NCI-H82 treated with DMSO at 0.1 percent for 48 hours (cell line): ENCODE data around the gene SIL1.
A peak's percentile ranks its signal among the peaks of the same experiment; 100 is the strongest.
"Not testable (repeated sequence)": the region's sequence is repeated elsewhere in the genome, so short reads cannot be mapped to it uniquely, and the experiment has no call there.

Source experiments
- DNase-seq: peaks from one replicate; lab custom pipeline; 2025; ENCODE audit not compliant: unreplicated experiment; lab: John Stamatoyannopoulos, UW

SIL1 gene

GRCh38 chr5:139204196-139204595, 6.0 kb upstream of the SIL1 start:
- DNase-seq, result no peak

- no peak for DNase-seq
These were observed 1.2 kb upstream of the SIL1 start for GRCh38 chr5:139199321-139199720.

GRCh38 chr5:139196296-139196956, 1.7 kb downstream of the SIL1 start:
- DNase-seq, result no peak

GRCh38 chr5:139194486-139194885, 3.7 kb downstream of the SIL1 start:
- peak; percentile 97 for DNase-seq

- no peak for DNase-seq
These were observed 4.2 kb downstream of the SIL1 start for GRCh38 chr5:139193928-139194327.

- DNase-seq, result not testable (repeated sequence)
These were observed 5.3 kb downstream of the SIL1 start for GRCh38 chr5:139192906-139193305.

- not testable (repeated sequence) for DNase-seq
These were observed 6.2 kb downstream of the SIL1 start for GRCh38 chr5:139191954-139192353.

- no peak for DNase-seq
These were observed 8.0 kb downstream of the SIL1 start for GRCh38 chr5:139190125-139190524.

- no peak for DNase-seq
These were observed 9.5 kb downstream of the SIL1 start for GRCh38 chr5:139188558-139189270.

- peak; percentile 45 for DNase-seq
These were observed 11.3 kb downstream of the SIL1 start for GRCh38 chr5:139186752-139187326.

- DNase-seq, result no peak
These were observed 11.9 kb downstream of the SIL1 start for GRCh38 chr5:139186261-139186660.

GRCh38 chr5:139185589-139185988, 12.6 kb downstream of the SIL1 start:
- DNase-seq, result no peak

GRCh38 chr5:139183502-139183901, 14.7 kb downstream of the SIL1 start:
- peak; percentile 19 for DNase-seq

GRCh38 chr5:139182528-139183296, 15.5 kb downstream of the SIL1 start:
- no peak for DNase-seq

GRCh38 chr5:139181835-139182452, 16.2 kb downstream of the SIL1 start:
- no peak for DNase-seq

GRCh38 chr5:139181322-139181730, 16.8 kb downstream of the SIL1 start:
- DNase-seq, result no peak

GRCh38 chr5:139180850-139181249, 17.3 kb downstream of the SIL1 start:
- DNase-seq, result no peak

- not testable (repeated sequence) for DNase-seq
These were observed 18.2 kb downstream of the SIL1 start for GRCh38 chr5:139179778-139180513.

GRCh38 chr5:139178935-139179334, 19.2 kb downstream of the SIL1 start:
- no peak for DNase-seq

GRCh38 chr5:139178589-139178917, 19.6 kb downstream of the SIL1 start:
- DNase-seq, result no peak
